BLaER1 (cell line): ENCODE results near the gene MOK.

Experiments used
- H3K27ac ChIP-seq: shearing (Covaris generic); formaldehyde crosslinking; 2 replicates; pipeline ENCODE4 v1.8.1; 2022
- H3K27me3 ChIP-seq: shearing (Covaris generic); formaldehyde crosslinking; 2 replicates; pipeline ENCODE4 v1.8.1; 2022
- H3K36me3 ChIP-seq: shearing (Covaris generic); formaldehyde crosslinking; 2 replicates; pipeline ENCODE4 v1.8.1; 2022
- H3K4me1 ChIP-seq: shearing (Covaris generic); formaldehyde crosslinking; 2 replicates; pipeline ENCODE4 v1.8.1; 2022
- H3K4me2 ChIP-seq: shearing (Covaris generic); formaldehyde crosslinking; 2 replicates; pipeline ENCODE4 v1.8.1; 2022
- H3K4me3 ChIP-seq: shearing (Covaris generic); formaldehyde crosslinking; 2 replicates; pipeline ENCODE4 v1.8.1; 2022
- H3K9ac ChIP-seq: shearing (Covaris generic); formaldehyde crosslinking; 2 replicates; pipeline ENCODE4 v1.8.1; 2022
- H3K9me3 ChIP-seq: shearing (Covaris generic); formaldehyde crosslinking; 2 replicates; pipeline ENCODE4 v1.8.1; 2022
- H4K20me1 ChIP-seq: shearing (Covaris generic); formaldehyde crosslinking; 2 replicates; pipeline ENCODE4 v1.8.1; 2022
- Cebpa-rat ChIP-seq: shearing (Covaris generic); IDR thresholded peaks from 2 replicates; pipeline ENCODE4 v1.8.1; 2022

Gene MOK

DNA sequence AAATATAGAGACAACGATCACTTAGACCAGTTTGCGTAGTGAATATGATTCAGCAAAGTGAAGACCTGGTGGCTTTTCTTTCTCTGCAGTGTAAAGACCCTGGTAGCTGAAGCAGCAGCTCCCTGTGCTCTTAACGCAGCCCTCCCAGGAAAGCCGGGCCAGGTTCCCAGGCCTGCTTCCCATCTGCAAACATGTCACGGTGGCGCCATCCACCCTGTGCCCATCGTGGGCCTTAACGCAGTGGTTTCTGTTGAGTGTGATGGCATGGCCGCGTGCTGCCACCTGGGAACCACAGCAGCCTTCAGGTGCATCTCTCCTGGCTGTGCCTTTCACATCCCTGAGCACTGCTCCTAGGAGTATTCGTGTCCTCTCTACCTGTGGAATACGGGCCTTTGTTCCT is 93.7 kb downstream of the MOK start:
- H3K27ac ChIP-seq = no peak overlapping the region
- no peaks in the 10 kb centered on the region for H3K9me3 ChIP-seq
- H3K4me2 ChIP-seq = no peak overlapping the region
- no peaks in the 10 kb centered on the region for H3K27me3 ChIP-seq
- H4K20me1 ChIP-seq = peaks cover 90% of the 10 kb centered on the region
- peaks cover 77% of the 10 kb centered on the region for H3K36me3 ChIP-seq
- peaks cover 25% of the 10 kb centered on the region for H3K4me1 ChIP-seq
- TF ChIP-seq Cebpa-rat = no peak
- H3K9ac ChIP-seq = no peak overlapping the region
- no peak overlapping the region for H3K4me3 ChIP-seq

- peaks cover 84% of the 10 kb centered on the region for H3K36me3 ChIP-seq
- H3K4me3 ChIP-seq = no peak overlapping the region
- H3K4me1 ChIP-seq = peaks cover 25% of the 10 kb centered on the region
- H3K4me2 ChIP-seq = no peak overlapping the region
- H3K9ac ChIP-seq = no peak overlapping the region
- no peaks in the 10 kb centered on the region for H3K9me3 ChIP-seq
- TF ChIP-seq Cebpa-rat = no peak
- H3K27me3 ChIP-seq = no peaks in the 10 kb centered on the region
- no peak overlapping the region for H3K27ac ChIP-seq
- peaks cover 90% of the 10 kb centered on the region for H4K20me1 ChIP-seq
These were observed 94.4 kb downstream of the MOK start for GRCh38 chr14:102210421-102211042.

GRCh38 chr14:102209224-102209966 is 95.6 kb downstream of the MOK start:
- Histone ChIP-seq H4K20me1 (peaks cover 87% of the 10 kb centered on the region), H3K4me1 (peaks cover 28% of the 10 kb centered on the region), H3K9ac (no peak overlapping the region)

DNA sequence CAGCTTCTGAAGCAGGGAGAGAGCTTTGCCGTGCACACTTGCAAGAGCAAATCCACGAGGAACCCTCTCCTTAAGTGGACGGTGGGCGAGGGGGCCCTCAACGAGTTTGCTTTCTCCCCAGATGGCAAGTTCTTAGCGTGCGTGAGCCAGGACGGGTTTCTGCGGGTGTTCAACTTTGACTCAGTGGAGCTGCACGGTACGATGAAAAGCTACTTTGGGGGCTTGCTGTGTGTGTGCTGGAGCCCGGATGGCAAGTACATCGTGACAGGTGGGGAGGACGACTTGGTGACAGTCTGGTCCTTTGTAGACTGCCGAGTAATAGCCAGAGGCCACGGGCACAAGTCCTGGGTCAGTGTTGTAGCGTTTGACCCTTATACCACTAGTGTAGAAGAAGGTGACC is 96.2 kb downstream of the MOK start:
- H3K36me3 ChIP-seq = peaks cover 98% of the 10 kb centered on the region
- H3K4me2 ChIP-seq = no peak overlapping the region
- peaks cover 87% of the 10 kb centered on the region for H4K20me1 ChIP-seq
- H3K27ac ChIP-seq = no peak overlapping the region
- H3K4me3 ChIP-seq = no peak overlapping the region
- no peak overlapping the region for H3K9ac ChIP-seq
- peaks cover 35% of the 10 kb centered on the region for H3K4me1 ChIP-seq
- H3K9me3 ChIP-seq = no peaks in the 10 kb centered on the region
- TF ChIP-seq Cebpa-rat = no peak
- H3K27me3 ChIP-seq = no peaks in the 10 kb centered on the region

More at GRCh38 chr14:102209224-102209966, 95.6 kb downstream of the MOK start:
- Histone ChIP-seq H3K27me3 (no peaks in the 10 kb centered on the region), H3K4me3 (no peak overlapping the region), H3K27ac (no peak overlapping the region), H3K4me2 (no peak overlapping the region), H3K36me3 (peaks cover 95% of the 10 kb centered on the region), H3K9me3 (no peaks in the 10 kb centered on the region)
- TF ChIP-seq Cebpa-rat = no peak

DNA sequence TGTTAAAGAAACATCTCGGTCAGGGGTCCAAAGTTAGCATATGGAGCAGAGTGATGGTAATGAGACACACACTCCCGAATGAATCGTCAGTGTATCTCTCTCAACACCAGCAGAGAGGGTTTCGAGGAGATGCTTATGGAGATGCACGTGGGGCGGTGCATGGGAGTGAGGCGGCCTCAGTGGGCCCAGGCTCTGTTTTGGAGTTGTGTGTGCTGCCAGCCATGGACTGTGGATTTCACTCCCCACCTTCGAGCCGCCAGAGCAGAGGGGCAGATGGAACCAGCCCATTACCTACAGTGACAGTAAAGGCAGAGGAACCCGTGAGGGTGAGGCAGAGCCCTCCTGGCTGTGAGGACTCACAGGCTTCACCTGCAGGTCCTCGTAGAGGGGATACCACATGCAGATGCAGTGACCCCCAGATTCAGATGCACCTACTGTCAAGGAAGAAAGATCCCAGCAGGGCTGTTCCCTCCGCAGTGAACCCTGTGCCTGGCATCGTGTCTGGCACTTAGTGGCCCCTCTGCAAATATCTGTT is 97.1 kb downstream of the MOK start:
- H3K27me3 ChIP-seq = no peaks in the 10 kb centered on the region
- peaks cover 89% of the 10 kb centered on the region for H3K36me3 ChIP-seq

DNA sequence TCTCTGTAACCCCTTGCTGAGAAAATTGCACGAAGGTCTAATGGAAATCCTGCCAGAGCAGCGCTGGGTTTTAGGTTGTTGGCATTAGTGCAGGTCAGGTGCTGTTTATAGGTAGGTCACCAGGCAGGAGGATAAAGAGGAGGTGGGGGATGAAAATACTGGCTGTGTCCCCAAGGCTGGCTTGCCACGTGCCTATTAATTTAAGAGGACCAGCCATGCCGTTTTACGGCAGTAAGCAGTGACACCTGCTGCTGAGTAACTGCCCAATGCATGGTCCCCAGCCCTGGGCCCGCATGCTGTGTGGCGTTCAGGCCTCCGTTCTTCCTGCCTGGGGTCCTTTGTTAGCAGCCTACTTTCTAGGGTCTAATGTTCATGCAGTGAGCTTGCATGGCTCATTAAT is 98.0 kb downstream of the MOK start:
- no peak overlapping the region for H3K9ac ChIP-seq
- peaks cover 53% of the 10 kb centered on the region for H3K4me1 ChIP-seq
- peak overlapping the region; percentile 3; the same call in 1 of the 2 replicates for H3K27ac ChIP-seq
- H3K4me2 ChIP-seq = peak overlapping the region; percentile 61
- no peak overlapping the region for H3K4me3 ChIP-seq
- no peaks in the 10 kb centered on the region for H3K27me3 ChIP-seq
- peaks cover 87% of the 10 kb centered on the region for H4K20me1 ChIP-seq
- H3K9me3 ChIP-seq = no peaks in the 10 kb centered on the region
- peaks cover 79% of the 10 kb centered on the region for H3K36me3 ChIP-seq
- TF ChIP-seq Cebpa-rat = no peak

More for the DNA sequence above, 97.1 kb downstream of the MOK start:
- H3K4me3 ChIP-seq = no peak overlapping the region
- no peaks in the 10 kb centered on the region for H3K9me3 ChIP-seq
- peaks cover 87% of the 10 kb centered on the region for H4K20me1 ChIP-seq
- no peak overlapping the region for H3K27ac ChIP-seq
- H3K9ac ChIP-seq = no peak overlapping the region
- no peak for TF ChIP-seq Cebpa-rat
- no peak overlapping the region for H3K4me2 ChIP-seq
- H3K4me1 ChIP-seq = peaks cover 43% of the 10 kb centered on the region

- no peaks in the 10 kb centered on the region for H3K9me3 ChIP-seq
- no peak for TF ChIP-seq Cebpa-rat
- peaks cover 89% of the 10 kb centered on the region for H4K20me1 ChIP-seq
- peak overlapping the region; percentile 61 for H3K4me2 ChIP-seq
- H3K27me3 ChIP-seq = no peaks in the 10 kb centered on the region
- peaks cover 66% of the 10 kb centered on the region for H3K36me3 ChIP-seq
- no peak overlapping the region for H3K4me3 ChIP-seq
- H3K27ac ChIP-seq = no peak overlapping the region
- H3K9ac ChIP-seq = no peak overlapping the region
- H3K4me1 ChIP-seq = peaks cover 67% of the 10 kb centered on the region
These were observed 99.4 kb downstream of the MOK start for GRCh38 chr14:102205560-102205959.

DNA sequence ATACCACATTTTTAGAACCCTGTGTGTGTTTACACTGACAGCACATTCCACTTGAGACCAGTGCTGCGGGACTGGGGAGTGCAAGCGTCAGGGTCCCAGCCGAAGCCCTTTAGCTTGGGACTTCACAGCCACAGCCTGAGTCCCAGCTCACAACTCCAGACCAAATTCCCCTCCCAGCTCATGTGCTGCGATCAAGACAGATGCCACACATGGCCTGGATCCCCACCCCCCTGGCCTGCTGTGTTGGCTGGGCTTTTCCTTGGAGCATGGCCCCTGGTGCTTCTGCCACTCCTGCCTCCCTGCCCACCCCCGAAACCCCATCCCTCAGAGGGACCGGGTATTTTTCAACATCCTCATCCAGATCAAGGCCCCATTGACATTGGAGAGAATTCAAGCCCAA is 101.6 kb downstream of the MOK start:
- Histone ChIP-seq H3K27me3 (no peaks in the 10 kb centered on the region), H3K4me1 (peaks cover 88% of the 10 kb centered on the region), H3K4me3 (no peak overlapping the region), H3K27ac (0 out of 2 replicates have a peak overlapping the region, but pooled peaks have one; percentile 9), H3K9me3 (no peaks in the 10 kb centered on the region), H3K36me3 (peaks cover 57% of the 10 kb centered on the region), H3K4me2 (peak overlapping the region; percentile 98), H3K9ac (0 out of 2 replicates have a peak overlapping the region, but pooled peaks have one; percentile 34), H4K20me1 (peaks cover 97% of the 10 kb centered on the region)
- no peak for TF ChIP-seq Cebpa-rat

- TF ChIP-seq Cebpa-rat = no peak
- Histone ChIP-seq H3K4me1 (peaks cover 90% of the 10 kb centered on the region), H3K4me2 (peak overlapping the region; percentile 98), H3K9me3 (no peaks in the 10 kb centered on the region), H3K27me3 (no peaks in the 10 kb centered on the region), H4K20me1 (peaks cover 96% of the 10 kb centered on the region), H3K27ac (0 out of 2 replicates have a peak overlapping the region, but pooled peaks have one; percentile 10), H3K9ac (no peak overlapping the region), H3K36me3 (peaks cover 57% of the 10 kb centered on the region), H3K4me3 (no peak overlapping the region)
These were observed 102.0 kb downstream of the MOK start for GRCh38 chr14:102202944-102203343.

GRCh38 chr14:102201776-102202175 is 103.2 kb downstream of the MOK start:
- peaks cover 96% of the 10 kb centered on the region for H4K20me1 ChIP-seq
- peak overlapping the region; percentile 98 for H3K4me2 ChIP-seq
- H3K27me3 ChIP-seq = no peaks in the 10 kb centered on the region
- H3K27ac ChIP-seq = peak overlapping the region; percentile 75
- peak overlapping the region; percentile 47 for H3K4me3 ChIP-seq
- no peak for TF ChIP-seq Cebpa-rat
- peaks cover 57% of the 10 kb centered on the region for H3K36me3 ChIP-seq
- peak overlapping the region; percentile 54; the same call in 1 of the 2 replicates for H3K9ac ChIP-seq
- H3K9me3 ChIP-seq = no peaks in the 10 kb centered on the region
- peaks cover 85% of the 10 kb centered on the region for H3K4me1 ChIP-seq
